OCI-LY3 (cell line): Measurements from ENCODE around the gene IL1RAPL1.

Experiments
- H2AFZ ChIP-seq: fragments of 200-600, 300-600 bp; shearing (Covaris generic); 2 replicates; pipeline ENCODE4 v1.6.0; 2014; ENCODE audit warnings: antibody characterized with exemption, low read depth, low read length
- H3K27ac ChIP-seq: fragments of 200-600, 300-600 bp; sonication (generic); 2 replicates; pipeline ENCODE4 v1.5.1; 2014; ENCODE audit warnings: mild to moderate bottlenecking, low read length, moderate library complexity, mixed read lengths
- H3K27me3 ChIP-seq: fragments of 200-600, 300-600 bp; sonication (generic); 2 replicates; pipeline ENCODE4 v1.6.1; 2014; ENCODE audit warnings: low read depth, low read length, mixed read lengths
- H3K36me3 ChIP-seq: fragments of 200-600, 300-600 bp; sonication (generic); replicated peaks from 2 replicates; pipeline ENCODE3; 2014; ENCODE audit warnings: low read depth, low read length, mixed read lengths
- H3K4me1 ChIP-seq: fragments of 300-600, 200-600 bp; sonication (generic); 2 replicates; pipeline ENCODE4 v1.6.1; 2014; ENCODE audit warnings: low read length, mixed read lengths
- H3K4me2 ChIP-seq: fragments of 200-600, 300-600 bp; sonication (generic); 2 replicates; pipeline ENCODE4 v1.6.1; 2014; ENCODE audit warnings: low read length, mixed read lengths
- H3K4me3 ChIP-seq: fragments of 300-600, 200-600 bp; sonication (generic); 2 replicates; pipeline ENCODE4 v1.5.1; 2014; ENCODE audit warnings: antibody characterized with exemption, mild to moderate bottlenecking, low read length, moderate library complexity
- H3K79me2 ChIP-seq: fragments of 300-600, 200-600 bp; shearing (Covaris generic); 2 replicates; pipeline ENCODE4 v1.6.1; 2014; ENCODE audit warnings: mild to moderate bottlenecking, low read length, mixed read lengths
- H3K9ac ChIP-seq: fragments of 300-600, 200-600 bp; shearing (Covaris generic); 2 replicates; pipeline ENCODE4 v1.6.0; 2014; ENCODE audit warnings: mild to moderate bottlenecking, low read length, moderate library complexity
- H3K9me3 ChIP-seq: fragments of 200-600, 300-600 bp; shearing (Covaris generic); 2 replicates; pipeline ENCODE4 v1.6.1; 2014; ENCODE audit warnings: low read length, mixed read lengths; ENCODE audit not compliant: insufficient read depth
- H4K20me1 ChIP-seq: fragments of 200-600, 300-600 bp; sonication (generic); 2 replicates; pipeline ENCODE4 v1.6.1; 2016; ENCODE audit warnings: low read length, mixed read lengths; ENCODE audit not compliant: insufficient read depth
- EZH2phosphoT487 ChIP-seq: fragments of 200-600 bp; shearing (Covaris generic); IDR thresholded peaks from 2 replicates; pipeline ENCODE4 v1.6.1; 2018; ENCODE audit warnings: antibody characterized with exemption, mixed run types, low read depth
- TF ChIP-seq, protein P1 (sequence below): fragments of 200-600, 300-600 bp; sonication (generic); IDR thresholded peaks from 2 replicates; pipeline ENCODE4 v1.5.1; 2014; ENCODE audit warnings: antibody characterized with exemption, low read length, low read depth

Gene IL1RAPL1

DNA sequence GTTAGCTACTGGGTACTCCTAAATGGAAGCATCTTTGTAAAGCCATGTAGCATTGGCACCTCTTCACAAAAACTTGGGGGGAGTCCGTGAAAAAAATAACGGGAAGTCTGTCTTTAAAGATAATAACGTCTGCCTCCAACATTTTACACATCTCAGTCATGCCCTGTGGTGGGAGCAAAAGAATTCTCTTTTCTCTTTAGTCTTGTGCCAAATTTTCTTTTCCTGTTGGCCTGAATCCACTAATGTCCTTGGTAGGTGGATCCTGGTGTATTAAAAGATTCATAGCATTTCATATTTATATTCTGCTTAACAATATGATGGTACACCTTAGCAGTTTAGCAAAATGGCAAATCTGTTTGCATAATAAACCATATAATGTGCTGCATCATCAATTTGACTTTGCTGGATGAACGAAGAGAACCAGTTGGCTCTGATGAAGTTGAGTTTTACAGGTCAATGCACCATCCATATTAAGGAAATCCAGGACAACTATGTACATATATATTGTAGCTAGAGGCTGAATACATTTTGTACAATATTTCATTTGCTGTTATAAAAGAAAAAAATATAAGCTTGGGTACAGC lies 881.8 kb downstream of the IL1RAPL1 start:
- H3K4me1 ChIP-seq: no peaks in the 10 kb centered on the region
- H4K20me1 ChIP-seq: no peaks in the 10 kb centered on the region
- no peak overlapping the region for H3K9ac ChIP-seq
- H3K27ac ChIP-seq: no peak overlapping the region
- no peak for TF ChIP-seq EZH2phosphoT487
- TF ChIP-seq, protein P1, sequence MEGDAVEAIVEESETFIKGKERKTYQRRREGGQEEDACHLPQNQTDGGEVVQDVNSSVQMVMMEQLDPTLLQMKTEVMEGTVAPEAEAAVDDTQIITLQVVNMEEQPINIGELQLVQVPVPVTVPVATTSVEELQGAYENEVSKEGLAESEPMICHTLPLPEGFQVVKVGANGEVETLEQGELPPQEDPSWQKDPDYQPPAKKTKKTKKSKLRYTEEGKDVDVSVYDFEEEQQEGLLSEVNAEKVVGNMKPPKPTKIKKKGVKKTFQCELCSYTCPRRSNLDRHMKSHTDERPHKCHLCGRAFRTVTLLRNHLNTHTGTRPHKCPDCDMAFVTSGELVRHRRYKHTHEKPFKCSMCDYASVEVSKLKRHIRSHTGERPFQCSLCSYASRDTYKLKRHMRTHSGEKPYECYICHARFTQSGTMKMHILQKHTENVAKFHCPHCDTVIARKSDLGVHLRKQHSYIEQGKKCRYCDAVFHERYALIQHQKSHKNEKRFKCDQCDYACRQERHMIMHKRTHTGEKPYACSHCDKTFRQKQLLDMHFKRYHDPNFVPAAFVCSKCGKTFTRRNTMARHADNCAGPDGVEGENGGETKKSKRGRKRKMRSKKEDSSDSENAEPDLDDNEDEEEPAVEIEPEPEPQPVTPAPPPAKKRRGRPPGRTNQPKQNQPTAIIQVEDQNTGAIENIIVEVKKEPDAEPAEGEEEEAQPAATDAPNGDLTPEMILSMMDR: no peak
- H3K36me3 ChIP-seq: no peaks in the 10 kb centered on the region
- H3K9me3 ChIP-seq: no peaks in the 10 kb centered on the region
- H3K4me2 ChIP-seq: no peak overlapping the region
- H3K27me3 ChIP-seq: no peaks in the 10 kb centered on the region
- H3K79me2 ChIP-seq: no peaks in the 10 kb centered on the region
- H3K4me3 ChIP-seq: no peak overlapping the region
- no peak overlapping the region for H2AFZ ChIP-seq

DNA sequence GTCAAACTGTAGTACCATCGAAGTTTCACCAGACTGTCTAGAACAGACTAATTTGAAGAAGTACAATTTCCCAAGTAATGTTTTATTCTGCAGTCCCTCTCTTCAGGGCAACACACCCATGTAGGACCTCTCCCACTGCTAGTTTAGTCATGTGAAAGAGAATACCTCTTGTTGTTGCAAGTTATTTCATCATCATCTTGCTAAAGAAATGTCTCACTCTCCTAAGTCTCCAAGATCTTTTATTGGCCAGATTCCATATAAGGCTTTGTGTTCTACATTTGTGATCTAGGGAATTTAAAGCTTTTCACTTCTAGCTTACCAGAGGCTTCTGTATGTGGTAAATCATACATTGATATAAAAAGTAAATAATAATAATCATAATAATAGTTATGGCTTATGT lies 882.8 kb downstream of the IL1RAPL1 start:
- Histone ChIP-seq H3K4me2 (no peak overlapping the region), H3K36me3 (no peaks in the 10 kb centered on the region), H4K20me1 (no peaks in the 10 kb centered on the region), H3K4me1 (no peaks in the 10 kb centered on the region), H3K79me2 (no peaks in the 10 kb centered on the region), H3K9me3 (no peaks in the 10 kb centered on the region), H2AFZ (no peak overlapping the region), H3K27me3 (no peaks in the 10 kb centered on the region), H3K27ac (no peak overlapping the region), H3K4me3 (no peak overlapping the region), H3K9ac (no peak overlapping the region)
- TF ChIP-seq, protein P1: no peak
- TF ChIP-seq EZH2phosphoT487: no peak

DNA sequence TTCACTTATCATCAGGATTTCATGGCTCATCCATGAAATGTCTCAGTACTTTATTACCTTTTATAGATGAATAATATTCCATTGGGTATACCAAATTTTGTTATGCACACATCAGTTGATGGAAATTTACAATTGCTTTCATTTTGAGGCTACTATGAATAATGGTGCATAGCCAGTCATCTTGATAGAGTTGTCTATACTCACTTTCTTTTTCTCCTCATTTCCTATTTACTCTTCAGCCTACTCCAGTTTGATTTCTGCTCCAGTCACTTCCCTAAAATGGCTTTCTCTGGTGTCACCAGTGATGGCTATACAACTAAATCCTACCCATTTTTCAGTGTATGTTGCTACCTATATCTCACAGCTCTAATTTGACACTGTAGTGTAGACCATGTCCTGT lies 884.6 kb downstream of the IL1RAPL1 start:
- H3K4me3 ChIP-seq: no peak overlapping the region
- no peaks in the 10 kb centered on the region for H3K9me3 ChIP-seq
- no peak overlapping the region for H3K9ac ChIP-seq
- H4K20me1 ChIP-seq: no peaks in the 10 kb centered on the region
- H3K27me3 ChIP-seq: no peaks in the 10 kb centered on the region
- no peaks in the 10 kb centered on the region for H3K79me2 ChIP-seq
- no peak for TF ChIP-seq EZH2phosphoT487
- TF ChIP-seq, protein P1: no peak
- H3K4me2 ChIP-seq: no peak overlapping the region
- H3K27ac ChIP-seq: no peak overlapping the region
- no peak overlapping the region for H2AFZ ChIP-seq
- no peaks in the 10 kb centered on the region for H3K4me1 ChIP-seq
- H3K36me3 ChIP-seq: no peaks in the 10 kb centered on the region

DNA sequence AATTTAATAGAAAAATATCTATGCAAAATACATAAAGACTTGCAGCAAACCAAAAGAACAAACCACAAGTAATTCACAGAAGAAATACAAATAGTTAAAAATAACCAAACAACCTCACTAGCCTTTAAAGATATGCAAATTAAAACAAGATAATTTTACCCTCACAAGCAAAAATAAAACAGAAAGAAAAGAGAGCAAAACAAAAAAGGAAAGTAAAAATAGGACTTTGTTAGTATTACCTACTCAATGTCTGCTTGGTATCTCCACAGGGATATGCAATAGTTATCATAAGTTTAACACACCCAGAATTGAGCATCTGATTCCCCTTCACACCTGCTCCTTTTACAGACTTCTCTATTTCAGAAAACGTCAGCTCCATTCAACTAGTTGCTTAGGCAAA lies 890.6 kb downstream of the IL1RAPL1 start:
- no peak overlapping the region for H3K27ac ChIP-seq
- H3K9me3 ChIP-seq: no peaks in the 10 kb centered on the region
- H3K9ac ChIP-seq: peak overlapping the region; percentile 52
- H3K4me3 ChIP-seq: peak overlapping the region; percentile 79
- H3K36me3 ChIP-seq: no peaks in the 10 kb centered on the region
- no peaks in the 10 kb centered on the region for H3K27me3 ChIP-seq
- H3K4me2 ChIP-seq: peak overlapping the region; percentile 91
- no peaks in the 10 kb centered on the region for H4K20me1 ChIP-seq
- peaks cover 2% of the 10 kb centered on the region; the same call in 1 of the 2 replicates for H3K4me1 ChIP-seq
- H2AFZ ChIP-seq: peak overlapping the region; percentile 92
- H3K79me2 ChIP-seq: no peaks in the 10 kb centered on the region
- TF ChIP-seq EZH2phosphoT487: no peak
- TF ChIP-seq, protein P1: no peak
